Colonic mucosa (tissue), 4 donors: ENCODE measurements around the gene PBX1. TPM values are rescaled to one million over a fixed set of nuclear protein-coding genes. Genes with fewer than 3 reads are reported as not detected.

ENCODE experiments used
- DNase-seq: peaks from one replicate; pipeline ENCODE4 v3.0.0-alpha.2; 2020
- H3K27ac ChIP-seq: fragments of 200-600 bp; one replicate; pipeline ENCODE4 v1.8.0; 2021
- H3K27me3 ChIP-seq: fragments of 200-600 bp; one replicate; pipeline ENCODE4 v1.8.0; 2021
- H3K36me3 ChIP-seq: fragments of 200-600 bp; one replicate; pipeline ENCODE4 v1.8.0; 2021
- H3K4me1 ChIP-seq: fragments of 200-600 bp; one replicate; pipeline ENCODE4 v1.8.0; 2021; ENCODE audit warnings: mild to moderate bottlenecking
- H3K4me3 ChIP-seq: fragments of 200-600 bp; one replicate; pipeline ENCODE4 v1.8.0; 2021
- H3K9ac ChIP-seq, 2 donors: one replicate each; pipeline ENCODE4 v1.7.0; 2013; ENCODE audit warnings: control low read depth in 2 of 2, low read depth in 2 of 2, low read length in 2 of 2
- H3K9me3 ChIP-seq: fragments of 200-600 bp; one replicate; pipeline ENCODE4 v1.8.0; 2021
- intact Hi-C: fragments of 100-400 bp; cut with DNase I; formaldehyde crosslinking; loops from one replicate; pipeline ENCODE4 v1.14.1; 2022
- total RNA-seq, 2 donors: library from RNA; stranded (reverse); fragmentation: NEBNext Ultra II Directional in 1 of 2; extraction: Animal tissue kit (Norgen Biotek cat#: 25700) in 1 of 2; gene quantifications; one replicate each; pipeline ENCODE4 v1.2.1, GENCODE V29; 2021
- TF ChIP-seq, protein P1 (sequence below): fragments of 200-600 bp; IDR thresholded peaks from one replicate; pipeline ENCODE4 v1.8.0; 2022; ENCODE audit warnings: antibody characterized with exemption, mild to moderate bottlenecking
- donor health status: healthy.
- donor health status: DM: no; HTN: no; CAD: no.
- donor health status: DM: no; HTN: no; CAD: no.

The PBX1 gene
- total RNA-seq, 2 donors from 2014 or later = 27.2 to 53.7 TPM

DNA sequence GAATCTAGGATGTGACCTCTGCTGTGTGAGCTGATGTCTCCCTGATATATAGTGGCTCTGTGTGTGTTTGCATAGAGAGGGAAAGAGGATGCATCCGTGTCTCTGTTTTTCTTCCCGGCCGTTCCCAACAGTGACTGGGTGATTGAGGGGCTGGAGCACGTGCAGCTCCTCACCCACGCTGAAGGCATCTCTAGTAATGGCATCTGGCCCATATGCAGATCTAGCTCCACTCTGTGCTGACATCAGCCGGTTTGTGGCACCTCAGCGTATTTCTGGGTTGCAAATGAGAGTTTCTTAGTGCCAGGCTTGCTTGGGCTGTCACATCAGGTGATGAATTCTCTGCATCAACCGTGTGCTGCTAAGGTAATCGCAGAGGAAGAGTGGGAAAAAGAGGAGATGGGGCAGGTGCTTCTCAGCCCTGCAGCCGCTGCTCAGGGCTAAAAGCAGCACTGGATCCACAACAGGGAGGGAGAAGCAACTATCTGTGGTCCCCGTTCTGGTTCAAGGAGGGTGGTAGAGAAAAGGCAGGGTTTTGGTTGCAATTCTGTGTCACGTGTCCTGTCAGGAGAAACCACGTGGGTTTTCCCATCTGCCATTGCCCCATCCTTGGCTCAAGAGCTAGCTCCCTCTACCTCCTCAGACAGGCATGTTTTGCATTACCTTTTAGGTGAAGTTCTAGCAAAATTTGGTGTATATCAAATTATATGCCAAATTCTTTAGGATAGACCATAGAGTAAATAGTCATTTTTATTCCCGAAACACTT is 282.9 kb downstream of the PBX1 start:
- H3K27me3 ChIP-seq = no peaks in the 10 kb centered on the region
- intact Hi-C loops = no loop called here
- H3K4me1 ChIP-seq = no peaks in the 10 kb centered on the region
- no peaks in the 10 kb centered on the region for H3K9me3 ChIP-seq
- TF ChIP-seq, protein P1, sequence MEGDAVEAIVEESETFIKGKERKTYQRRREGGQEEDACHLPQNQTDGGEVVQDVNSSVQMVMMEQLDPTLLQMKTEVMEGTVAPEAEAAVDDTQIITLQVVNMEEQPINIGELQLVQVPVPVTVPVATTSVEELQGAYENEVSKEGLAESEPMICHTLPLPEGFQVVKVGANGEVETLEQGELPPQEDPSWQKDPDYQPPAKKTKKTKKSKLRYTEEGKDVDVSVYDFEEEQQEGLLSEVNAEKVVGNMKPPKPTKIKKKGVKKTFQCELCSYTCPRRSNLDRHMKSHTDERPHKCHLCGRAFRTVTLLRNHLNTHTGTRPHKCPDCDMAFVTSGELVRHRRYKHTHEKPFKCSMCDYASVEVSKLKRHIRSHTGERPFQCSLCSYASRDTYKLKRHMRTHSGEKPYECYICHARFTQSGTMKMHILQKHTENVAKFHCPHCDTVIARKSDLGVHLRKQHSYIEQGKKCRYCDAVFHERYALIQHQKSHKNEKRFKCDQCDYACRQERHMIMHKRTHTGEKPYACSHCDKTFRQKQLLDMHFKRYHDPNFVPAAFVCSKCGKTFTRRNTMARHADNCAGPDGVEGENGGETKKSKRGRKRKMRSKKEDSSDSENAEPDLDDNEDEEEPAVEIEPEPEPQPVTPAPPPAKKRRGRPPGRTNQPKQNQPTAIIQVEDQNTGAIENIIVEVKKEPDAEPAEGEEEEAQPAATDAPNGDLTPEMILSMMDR = no peak
- DNase-seq = no peak
- no peak overlapping the region for H3K9ac ChIP-seq
- H3K4me3 ChIP-seq = no peak overlapping the region
- no peak overlapping the region for H3K27ac ChIP-seq
- no peaks in the 10 kb centered on the region for H3K36me3 ChIP-seq

DNA sequence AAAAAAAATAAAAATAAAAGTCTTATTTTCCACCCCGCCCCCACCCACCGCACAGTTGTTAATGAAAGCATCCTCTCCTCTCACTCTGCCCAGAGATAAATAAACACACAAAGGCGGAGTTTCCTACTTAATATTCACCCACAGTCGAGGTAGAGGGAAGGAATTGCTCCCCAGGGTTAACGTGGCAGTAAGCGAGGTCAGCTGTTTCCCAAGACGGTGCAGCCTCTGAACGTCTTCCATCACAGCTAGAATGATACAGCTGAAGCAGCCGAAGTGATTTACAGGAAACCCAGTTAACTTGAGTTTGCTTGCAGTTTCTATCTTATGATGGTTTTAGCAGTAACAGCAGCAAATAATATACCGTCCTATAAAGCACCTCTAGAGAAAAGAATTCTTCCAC is 283.9 kb downstream of the PBX1 start:
- H3K27ac ChIP-seq = no peak overlapping the region
- H3K9ac ChIP-seq = no peak overlapping the region
- no peaks in the 10 kb centered on the region for H3K9me3 ChIP-seq
- no peaks in the 10 kb centered on the region for H3K36me3 ChIP-seq
- no peak overlapping the region for H3K4me3 ChIP-seq
- DNase-seq = no peak
- H3K4me1 ChIP-seq = no peaks in the 10 kb centered on the region
- TF ChIP-seq, protein P1 = no peak
- intact Hi-C loops = no loop called here
- H3K27me3 ChIP-seq = no peaks in the 10 kb centered on the region

DNA sequence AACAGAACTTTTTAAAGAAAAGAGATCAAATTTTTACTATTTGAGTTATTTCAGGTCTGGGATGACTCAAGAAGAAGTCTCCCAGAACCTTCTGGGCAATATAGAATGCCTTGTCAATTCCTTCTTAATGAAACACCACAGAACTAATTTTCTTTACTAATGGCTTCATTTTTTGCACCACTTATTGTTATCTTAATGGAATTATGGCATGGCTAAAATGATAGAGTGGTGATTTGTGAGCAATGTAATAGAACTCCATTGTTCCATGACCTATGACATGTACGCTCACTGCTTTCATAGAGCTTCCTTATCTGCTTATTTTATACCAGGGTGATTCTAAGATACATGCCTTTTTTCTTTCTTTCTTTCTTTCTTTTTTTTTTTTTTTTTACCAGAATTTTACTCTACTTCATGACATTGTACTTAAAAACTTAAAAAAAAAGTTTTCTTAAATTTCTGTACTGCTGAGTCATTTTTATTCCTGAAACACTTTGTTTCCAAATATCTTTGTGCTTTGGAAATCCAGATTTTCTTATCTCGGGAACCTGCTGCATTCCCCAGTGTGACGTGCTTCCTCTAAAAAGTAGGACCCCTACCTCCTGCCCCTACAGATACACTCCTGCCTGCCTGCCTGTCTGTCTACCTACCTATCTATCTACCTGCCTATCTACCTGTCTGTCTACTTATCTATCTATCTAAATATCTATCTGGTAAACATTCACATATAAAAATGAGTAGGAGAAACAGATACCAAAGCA is 284.9 kb downstream of the PBX1 start:
- TF ChIP-seq, protein P1 = no peak
- intact Hi-C loops = no loop called here
- H3K27ac ChIP-seq = no peak overlapping the region

DNA sequence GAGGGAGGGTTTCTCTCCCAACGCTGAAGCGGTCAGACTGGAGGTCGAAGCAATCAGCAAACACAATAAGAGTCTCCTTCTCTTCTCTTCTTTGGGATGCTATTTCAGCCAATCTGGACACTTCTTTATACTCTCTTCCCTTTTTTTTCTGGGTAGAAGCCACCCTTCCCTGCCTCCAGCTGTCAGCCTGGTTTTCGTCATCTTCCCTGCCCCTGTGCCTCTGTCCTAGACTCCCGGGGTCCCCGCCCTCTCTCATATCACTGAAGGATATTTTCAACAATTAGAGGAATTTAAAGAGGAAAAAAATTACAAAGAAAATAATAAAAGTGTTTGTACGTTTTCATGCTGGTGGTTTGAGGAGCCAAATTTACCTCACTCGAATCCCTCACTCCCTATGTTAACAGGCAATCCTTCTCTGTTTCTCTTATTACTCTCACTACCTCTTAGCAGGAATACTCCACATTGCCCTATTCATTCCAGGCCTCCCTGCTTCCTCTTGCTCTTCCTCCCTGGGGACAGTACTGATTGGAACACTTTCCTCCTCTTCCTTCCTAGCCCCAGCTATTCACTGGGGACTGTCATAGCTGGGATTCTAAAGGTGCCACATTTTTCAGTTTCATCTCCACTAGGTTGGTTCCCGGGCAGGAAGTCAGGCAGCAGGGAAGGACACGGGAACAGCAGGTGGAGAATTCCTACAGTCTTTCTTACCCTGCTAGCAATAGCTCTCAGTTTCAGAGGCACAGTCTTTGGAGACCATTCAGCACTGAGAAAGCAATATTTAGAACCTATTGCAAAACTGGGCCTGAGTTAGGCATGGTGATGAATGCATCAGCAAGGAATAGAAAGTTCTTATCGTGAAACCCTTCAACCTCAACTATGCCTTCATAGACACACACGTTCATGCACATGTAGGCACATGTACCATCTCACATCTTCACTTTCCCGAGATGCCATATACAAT is 288.0 kb downstream of the PBX1 start:
- DNase-seq = no peak
- no peak overlapping the region for H3K27ac ChIP-seq
- H3K27me3 ChIP-seq = no peaks in the 10 kb centered on the region
- H3K4me1 ChIP-seq = no peaks in the 10 kb centered on the region
- no peak overlapping the region for H3K9ac ChIP-seq
- intact Hi-C loops = no loop called here
- no peaks in the 10 kb centered on the region for H3K36me3 ChIP-seq
- H3K9me3 ChIP-seq = no peaks in the 10 kb centered on the region
- no peak overlapping the region for H3K4me3 ChIP-seq
- TF ChIP-seq, protein P1 = no peak

More for the DNA sequence above, 284.9 kb downstream of the PBX1 start:
- Histone ChIP-seq H3K4me3 (no peak overlapping the region), H3K27me3 (no peaks in the 10 kb centered on the region), H3K36me3 (no peaks in the 10 kb centered on the region), H3K9ac (no peak overlapping the region), H3K4me1 (no peaks in the 10 kb centered on the region), H3K9me3 (no peaks in the 10 kb centered on the region)
- DNase-seq = no peak

DNA sequence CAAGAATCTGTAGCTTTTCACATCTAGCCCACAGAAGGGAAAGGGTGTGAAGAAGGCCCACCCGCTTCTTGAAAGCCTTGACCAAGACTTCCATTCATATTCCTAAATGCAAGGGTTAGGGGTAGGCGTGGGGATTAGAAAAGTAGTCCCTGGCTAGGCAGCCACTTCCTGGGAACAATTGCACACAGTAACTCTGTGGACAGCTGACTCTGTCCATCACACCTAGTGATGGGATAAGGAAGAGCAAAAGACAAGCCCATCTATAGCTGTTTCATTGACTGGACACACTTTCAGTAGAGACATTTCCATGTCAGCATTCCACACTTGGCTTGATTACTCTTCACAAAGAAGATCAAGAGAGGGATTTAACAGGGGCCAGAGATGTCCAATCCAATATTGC is 294.2 kb downstream of the PBX1 start:
- no peak overlapping the region for H3K9ac ChIP-seq
- H3K4me3 ChIP-seq = no peak overlapping the region
- intact Hi-C loops = no loop called here
- no peaks in the 10 kb centered on the region for H3K36me3 ChIP-seq
- TF ChIP-seq, protein P1 = no peak
- H3K4me1 ChIP-seq = no peaks in the 10 kb centered on the region
- H3K27me3 ChIP-seq = no peaks in the 10 kb centered on the region
- DNase-seq = no peak
- H3K27ac ChIP-seq = no peak overlapping the region
- H3K9me3 ChIP-seq = no peaks in the 10 kb centered on the region
